Measurements from ENCODE around the gene FSTL4. TPM values are rescaled to one million over a fixed set of nuclear protein-coding genes. Genes with fewer than 3 reads are reported as not detected.
A peak's percentile ranks its signal among the peaks of the same experiment; 100 is the strongest.

The FSTL4 gene
- total RNA-seq, 1 donor from 2014 or later, result 14.3 TPM

DNA sequence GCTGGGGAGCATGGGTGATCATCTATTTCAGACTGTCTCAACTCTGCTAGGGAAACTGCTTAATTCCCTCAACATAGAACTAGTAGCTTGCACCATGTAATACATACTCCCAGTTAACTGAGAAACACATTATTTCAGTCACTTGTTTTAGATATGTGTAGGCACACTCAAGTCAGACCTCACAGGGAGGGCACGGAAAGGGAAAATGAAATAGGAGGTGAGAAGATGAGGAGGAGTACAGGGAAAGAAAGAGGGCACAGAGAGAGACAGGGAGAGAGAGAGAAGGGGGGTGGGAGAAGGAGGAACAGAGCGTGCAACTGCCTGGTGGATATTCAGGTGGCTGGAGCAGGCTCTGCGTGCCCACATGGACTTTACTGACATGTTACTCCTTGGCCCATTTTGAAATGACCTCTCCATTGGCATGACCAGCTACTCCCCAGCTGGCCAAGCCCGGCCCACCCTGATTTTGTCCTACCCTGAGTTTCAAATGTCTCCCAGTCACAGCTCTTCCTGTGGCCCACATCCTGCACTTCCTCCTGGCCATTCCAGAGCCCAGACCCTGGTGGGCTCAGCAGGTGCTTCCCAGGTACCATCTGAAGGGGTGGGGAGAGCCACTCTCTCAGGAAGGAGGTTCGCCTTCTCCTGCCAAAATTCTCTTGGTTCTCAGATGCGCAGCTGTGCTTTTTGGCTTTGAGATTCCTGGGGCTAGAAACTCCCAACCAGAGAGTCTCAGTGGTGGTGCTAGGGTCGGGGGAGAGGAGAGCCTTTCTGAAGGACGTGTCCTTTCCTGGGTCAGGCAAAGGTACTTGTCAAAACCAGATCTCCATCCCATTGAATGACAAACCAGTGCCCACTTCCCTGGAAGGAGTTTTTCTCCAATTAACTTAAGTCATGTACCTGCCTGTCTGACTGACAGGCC, 229.4 kb downstream of the FSTL4 start:
- TF ChIP-seq, protein P1, sequence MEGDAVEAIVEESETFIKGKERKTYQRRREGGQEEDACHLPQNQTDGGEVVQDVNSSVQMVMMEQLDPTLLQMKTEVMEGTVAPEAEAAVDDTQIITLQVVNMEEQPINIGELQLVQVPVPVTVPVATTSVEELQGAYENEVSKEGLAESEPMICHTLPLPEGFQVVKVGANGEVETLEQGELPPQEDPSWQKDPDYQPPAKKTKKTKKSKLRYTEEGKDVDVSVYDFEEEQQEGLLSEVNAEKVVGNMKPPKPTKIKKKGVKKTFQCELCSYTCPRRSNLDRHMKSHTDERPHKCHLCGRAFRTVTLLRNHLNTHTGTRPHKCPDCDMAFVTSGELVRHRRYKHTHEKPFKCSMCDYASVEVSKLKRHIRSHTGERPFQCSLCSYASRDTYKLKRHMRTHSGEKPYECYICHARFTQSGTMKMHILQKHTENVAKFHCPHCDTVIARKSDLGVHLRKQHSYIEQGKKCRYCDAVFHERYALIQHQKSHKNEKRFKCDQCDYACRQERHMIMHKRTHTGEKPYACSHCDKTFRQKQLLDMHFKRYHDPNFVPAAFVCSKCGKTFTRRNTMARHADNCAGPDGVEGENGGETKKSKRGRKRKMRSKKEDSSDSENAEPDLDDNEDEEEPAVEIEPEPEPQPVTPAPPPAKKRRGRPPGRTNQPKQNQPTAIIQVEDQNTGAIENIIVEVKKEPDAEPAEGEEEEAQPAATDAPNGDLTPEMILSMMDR (IDR thresholded peaks at IDR 0.05; ENCODE audit: unreplicated experiment), result no peak
- Mint-ChIP-seq H3K36me3 (peaks cover 7% of the 10 kb centered on the region), H3K4me3 (no peak overlapping the region), H3K9me3 (peaks cover 12% of the 10 kb centered on the region), H3K4me1 (peaks cover 10% of the 10 kb centered on the region), H3K27ac (peak overlapping the region; percentile 10), H3K27me3 (ENCODE audit: low read depth) (peaks cover 8% of the 10 kb centered on the region)
- DNase-seq (ENCODE audit: low spot score in 2 of 2, unreplicated experiment in 2 of 2), result no peak

DNA sequence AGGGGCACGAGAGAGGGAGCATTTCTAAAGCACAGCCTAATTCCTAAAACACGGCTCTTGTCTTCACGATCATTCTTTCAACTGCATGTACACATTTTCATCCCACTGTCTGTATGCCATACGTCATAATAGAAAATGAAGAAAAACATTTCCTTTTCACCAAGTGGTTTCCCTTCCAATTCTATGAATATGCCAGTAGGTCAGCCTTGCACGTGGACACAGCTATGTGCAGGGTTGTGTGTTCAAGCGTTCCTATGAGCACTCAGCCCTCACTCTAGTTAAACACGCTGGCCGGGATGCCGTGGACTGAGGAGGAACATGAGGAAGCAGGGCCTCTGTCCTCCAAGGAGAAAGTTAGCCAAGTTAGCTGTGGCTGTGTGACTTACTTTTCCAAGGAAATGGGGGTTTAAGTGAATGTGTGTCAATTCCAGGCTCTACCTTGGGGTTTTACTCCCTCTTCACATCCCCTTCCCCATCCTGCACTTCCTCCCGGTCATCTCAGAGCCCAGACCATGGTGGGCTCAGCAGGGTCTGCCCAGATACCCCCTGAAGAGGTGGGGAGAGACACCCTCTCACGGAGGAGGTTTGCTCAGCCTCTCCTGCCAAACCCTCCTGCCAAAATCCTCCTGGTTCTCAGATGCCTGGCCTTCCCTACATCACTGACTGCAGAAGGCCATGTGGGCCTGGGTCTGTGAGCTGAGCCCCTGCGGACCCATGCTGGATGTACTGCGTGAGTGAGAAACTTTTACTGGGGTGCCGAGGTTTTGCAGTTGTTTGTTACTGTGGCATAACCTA, 230.6 kb downstream of the FSTL4 start:
- H3K4me3 Mint-ChIP-seq, result no peak overlapping the region
- H3K9me3 Mint-ChIP-seq, result peaks cover 24% of the 10 kb centered on the region
- H3K27me3 Mint-ChIP-seq (ENCODE audit: low read depth), result peaks cover 8% of the 10 kb centered on the region
- no peak for DNase-seq (ENCODE audit: low spot score in 2 of 2, unreplicated experiment in 2 of 2)
- H3K4me1 Mint-ChIP-seq, result peaks cover 10% of the 10 kb centered on the region
- TF ChIP-seq, protein P1 (IDR thresholded peaks at IDR 0.05; ENCODE audit: unreplicated experiment), result no peak
- no peak overlapping the region for H3K27ac Mint-ChIP-seq
- H3K36me3 Mint-ChIP-seq, result peaks cover 13% of the 10 kb centered on the region

DNA sequence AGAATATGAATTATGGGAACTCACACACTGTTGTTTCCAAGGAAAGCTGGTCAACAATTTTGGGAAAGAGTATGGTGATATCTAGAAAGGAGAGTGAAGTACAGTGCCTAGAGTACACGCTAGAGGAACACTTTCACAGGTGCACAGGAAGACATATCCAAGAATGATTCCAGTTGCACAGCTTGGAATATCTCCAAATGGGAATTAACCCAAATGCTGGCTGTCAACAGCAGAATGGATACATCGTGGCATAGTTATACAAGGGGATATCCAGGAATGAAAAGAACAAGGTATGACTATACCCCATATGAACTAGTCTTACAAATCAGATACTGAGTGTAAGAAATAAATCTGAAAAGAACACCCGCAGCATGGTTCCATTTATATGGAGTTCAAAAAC, 231.3 kb downstream of the FSTL4 start:
- TF ChIP-seq, protein P1 (IDR thresholded peaks at IDR 0.05; ENCODE audit: unreplicated experiment), result no peak
- H3K27ac Mint-ChIP-seq, result no peak overlapping the region
- no peak for DNase-seq (ENCODE audit: low spot score in 2 of 2, unreplicated experiment in 2 of 2)
- peaks cover 3% of the 10 kb centered on the region for H3K27me3 Mint-ChIP-seq (ENCODE audit: low read depth)
- peaks cover 28% of the 10 kb centered on the region for H3K9me3 Mint-ChIP-seq
- peaks cover 10% of the 10 kb centered on the region for H3K4me1 Mint-ChIP-seq
- H3K36me3 Mint-ChIP-seq, result peaks cover 17% of the 10 kb centered on the region
- H3K4me3 Mint-ChIP-seq, result no peak overlapping the region

DNA sequence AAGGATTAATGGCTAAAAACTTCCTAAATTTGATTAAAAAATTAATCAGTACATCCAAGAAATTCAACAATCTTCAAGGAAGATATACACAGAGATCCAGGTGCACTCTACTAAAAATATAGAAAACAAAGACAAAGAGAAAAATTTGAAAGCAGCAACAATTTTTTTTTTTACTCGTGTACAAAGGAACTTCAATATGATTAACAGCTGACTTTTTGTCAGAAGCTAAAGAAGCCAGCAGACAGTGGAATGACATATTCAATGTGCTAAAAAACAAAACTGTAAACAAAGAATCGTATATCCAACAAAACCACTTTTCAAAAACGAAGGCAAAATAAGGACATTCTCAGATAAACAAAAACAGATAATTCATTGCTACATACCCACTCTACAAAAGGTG, 234.6 kb downstream of the FSTL4 start:
- Mint-ChIP-seq H3K9me3 (peaks cover 43% of the 10 kb centered on the region), H3K27me3 (ENCODE audit: low read depth) (peaks cover 3% of the 10 kb centered on the region), H3K4me3 (no peak overlapping the region), H3K36me3 (peaks cover 23% of the 10 kb centered on the region), H3K27ac (no peak overlapping the region), H3K4me1 (peaks cover 2% of the 10 kb centered on the region)
- TF ChIP-seq, protein P1 (IDR thresholded peaks at IDR 0.05; ENCODE audit: unreplicated experiment), result no peak
- no peak for DNase-seq (ENCODE audit: low spot score in 2 of 2, unreplicated experiment in 2 of 2)

DNA sequence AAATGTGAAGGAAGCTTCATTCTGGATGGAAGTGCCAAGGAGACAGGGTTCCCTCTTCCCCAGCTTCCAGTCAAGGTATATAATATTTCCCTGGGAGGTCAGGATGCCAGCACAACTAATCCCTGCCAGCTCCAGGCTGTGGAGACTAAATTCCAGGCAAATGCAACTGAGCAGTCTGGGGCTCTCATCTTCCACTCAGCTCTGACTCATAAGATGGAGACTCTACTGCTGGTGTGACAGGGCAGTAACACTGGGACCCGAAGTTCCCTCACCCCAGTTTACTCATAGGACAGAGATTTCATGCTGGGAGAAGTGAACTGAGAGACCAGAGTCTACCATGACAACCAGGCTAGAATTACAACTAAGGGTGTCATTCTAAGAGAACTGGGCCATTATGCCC, 235.4 kb downstream of the FSTL4 start:
- Mint-ChIP-seq H3K27me3 (ENCODE audit: low read depth) (no peaks in the 10 kb centered on the region), H3K4me3 (no peak overlapping the region), H3K27ac (no peak overlapping the region), H3K4me1 (no peaks in the 10 kb centered on the region), H3K36me3 (peaks cover 23% of the 10 kb centered on the region), H3K9me3 (peaks cover 43% of the 10 kb centered on the region)
- DNase-seq (ENCODE audit: low spot score in 2 of 2, unreplicated experiment in 2 of 2), result no peak
- TF ChIP-seq, protein P1 (IDR thresholded peaks at IDR 0.05; ENCODE audit: unreplicated experiment), result no peak
